IMR-90 (cell line): ENCODE measurements around the gene VWA8. TPM values are rescaled to one million over a fixed set of nuclear protein-coding genes. Genes with fewer than 3 reads are reported as not detected.

Experiments used
- ATAC-seq: fragments of 200-7000 bp; cut with Tn5 transposase; 2 replicates; pipeline ENCODE4 v1.9.1; 2020; ENCODE audit warnings: low read depth, mild to moderate bottlenecking, moderate library complexity
- BruUV-seq: library from RNA; stranded (reverse); fragments of 400-500 nt; replicated peaks from 2 replicates; lab custom pipeline; 2021; lab: Mats Ljungman, UMichigan
- CTCF ChIA-PET: fragments of 300-600 bp; formaldehyde crosslinking; extraction: SDS; loops from one replicate; lab custom pipeline; 2021; ENCODE audit warnings: antibody characterized with exemption; lab: Yijun Ruan, JAX
- POLR2A ChIA-PET: fragments of 300-600 bp; sonication (Branson Sonifier 250); formaldehyde crosslinking; loops from one replicate; lab custom pipeline; 2022; ENCODE audit warnings: antibody characterized with exemption; ENCODE audit not compliant: unreplicated experiment; lab: Charles Lee
- DNase-seq: peaks from one replicate; pipeline ENCODE4 v3.0.0; 2013
- H2AFZ ChIP-seq: replicated peaks from 2 replicates; pipeline ENCODE3; 2013; ENCODE audit warnings: low read length, mild to moderate bottlenecking; ENCODE audit not compliant: poor library complexity
- H2AK5ac ChIP-seq: 2 replicates; pipeline ENCODE4 v1.6.1; 2013; ENCODE audit warnings: low read depth, low read length, inconsistent platforms
- H2AK9ac ChIP-seq: replicated peaks from 2 replicates; pipeline ENCODE3; 2013; ENCODE audit warnings: mild to moderate bottlenecking, low read depth, low read length, moderate library complexity; ENCODE audit not compliant: poor library complexity
- H2BK120ac ChIP-seq: 2 replicates; pipeline ENCODE4 v1.6.1; 2013; ENCODE audit warnings: low read depth, low read length, inconsistent platforms
- H2BK15ac ChIP-seq: 3 replicates; pipeline ENCODE4 v1.6.1; 2013; ENCODE audit warnings: low read depth, low read length, inconsistent platforms
- H2BK20ac ChIP-seq: 2 replicates; pipeline ENCODE4 v1.6.1; 2013; ENCODE audit warnings: low read depth, mild to moderate bottlenecking, inconsistent platforms, low read length, moderate library complexity
- H2BK5ac ChIP-seq: 2 replicates; pipeline ENCODE4 v1.6.1; 2013; ENCODE audit warnings: mild to moderate bottlenecking, low read depth, low read length, inconsistent platforms; ENCODE audit not compliant: poor library complexity, severe bottlenecking
- H3K14ac ChIP-seq: replicated peaks from 2 replicates; pipeline ENCODE4 v1.6.1; 2013; ENCODE audit warnings: low read depth, low read length, inconsistent platforms
- H3K18ac ChIP-seq: 2 replicates; pipeline ENCODE4 v1.6.1; 2013; ENCODE audit warnings: low read depth, low read length, control low read depth
- H3K23ac ChIP-seq: 2 replicates; pipeline ENCODE4 v1.6.1; 2013; ENCODE audit warnings: low read depth, low read length, inconsistent platforms
- H3K27ac ChIP-seq: 2 replicates; pipeline ENCODE4 v1.5.1; 2013; ENCODE audit warnings: mild to moderate bottlenecking, control low read depth, low read length; ENCODE audit not compliant: insufficient read depth
- H3K27me3 ChIP-seq: 2 replicates; pipeline ENCODE4 v1.6.1; 2013; ENCODE audit warnings: low read length; ENCODE audit not compliant: control insufficient read depth, insufficient read depth
- H3K36me3 ChIP-seq: 2 replicates; pipeline ENCODE4 v1.6.1; 2013; ENCODE audit warnings: low read length, mixed read lengths; ENCODE audit not compliant: control insufficient read depth, insufficient read depth
- H3K4ac ChIP-seq: 2 replicates; pipeline ENCODE4 v1.6.1; 2013; ENCODE audit warnings: low read depth, low read length, inconsistent platforms
- H3K4me1 ChIP-seq: 2 replicates; pipeline ENCODE4 v1.6.1; 2013; ENCODE audit warnings: low read length, mixed read lengths; ENCODE audit not compliant: control insufficient read depth, insufficient read depth
- H3K4me2 ChIP-seq: 2 replicates; pipeline ENCODE4 v1.6.1; 2013; ENCODE audit warnings: low read depth, mild to moderate bottlenecking, control low read depth, low read length, moderate library complexity
- H3K4me3 ChIP-seq: 2 replicates; pipeline ENCODE4 v1.5.1; 2013; ENCODE audit warnings: low read depth, mild to moderate bottlenecking, control low read depth, low read length, moderate library complexity; ENCODE audit not compliant: insufficient read depth
- H3K56ac ChIP-seq: 2 replicates; pipeline ENCODE4 v1.6.1; 2013; ENCODE audit warnings: low read length, inconsistent platforms; ENCODE audit not compliant: insufficient read depth; ENCODE audit errors: extremely low read depth
- H3K79me1 ChIP-seq, 2 experiments: 2 replicates each; pipeline ENCODE4 v1.6.1; 2013; ENCODE audit warnings: low read length in 2 of 2, inconsistent platforms in 1 of 2, low read depth in 1 of 2
- H3K9ac ChIP-seq: 2 replicates; pipeline ENCODE4 v1.6.1; 2013; ENCODE audit warnings: low read depth, low read length, control low read depth
- H3K9me1 ChIP-seq: 2 replicates; pipeline ENCODE4 v1.6.1; 2013; ENCODE audit warnings: low read length, inconsistent platforms; ENCODE audit not compliant: insufficient read depth
- H3K9me3 ChIP-seq: 2 replicates; pipeline ENCODE4 v1.6.1; 2013; ENCODE audit warnings: low read length; ENCODE audit not compliant: control insufficient read depth, insufficient read depth
- H4K20me1 ChIP-seq: 2 replicates; pipeline ENCODE4 v1.6.1; 2013; ENCODE audit warnings: low read length, inconsistent platforms; ENCODE audit not compliant: insufficient read depth
- H4K5ac ChIP-seq: 2 replicates; pipeline ENCODE4 v1.6.1; 2013; ENCODE audit warnings: mild to moderate bottlenecking, low read depth, low read length, control low read depth
- H4K8ac ChIP-seq, 2 experiments: 2 replicates each; pipeline ENCODE4 v1.6.1; 2013; ENCODE audit warnings: low read depth in 2 of 2, low read length in 2 of 2, control low read depth in 1 of 2, inconsistent platforms in 1 of 2
- H4K91ac ChIP-seq: 2 replicates; pipeline ENCODE4 v1.6.1; 2013; ENCODE audit warnings: low read depth, low read length, inconsistent platforms; ENCODE audit not compliant: insufficient read depth
- BHLHE40 ChIP-seq: fragments of 150-350 bp; IDR thresholded peaks from 2 replicates; pipeline ENCODE4 v1.6.1; 2016; ENCODE audit warnings: mild to moderate bottlenecking, low read depth, low read length
- CEBPB ChIP-seq: IDR thresholded peaks from 2 replicates; pipeline ENCODE4 v1.6.1; 2012; ENCODE audit warnings: low read depth, low read length, improper control_type of control experiment
- FOS ChIP-seq: fragments of 150-350 bp; IDR thresholded peaks from 2 replicates; pipeline ENCODE4 v1.6.1; 2016; ENCODE audit warnings: low read depth, low read length
- MAFK ChIP-seq: IDR thresholded peaks from 2 replicates; pipeline ENCODE4 v1.6.1; 2012; ENCODE audit warnings: low read depth, low read length, improper control_type of control experiment
- MAZ ChIP-seq: IDR thresholded peaks from 2 replicates; pipeline ENCODE4 v1.6.1; 2012; ENCODE audit warnings: low read depth, mild to moderate bottlenecking, low read length, improper control_type of control experiment, moderate library complexity, borderline replicate concordance
- MXI1 ChIP-seq: IDR thresholded peaks from 2 replicates; pipeline ENCODE4 v1.6.1; 2012; ENCODE audit warnings: low read depth, mild to moderate bottlenecking, low read length, moderate library complexity, borderline replicate concordance
- NFE2L2 ChIP-seq: fragments of 150-350 bp; IDR thresholded peaks from 2 replicates; pipeline ENCODE4 v1.6.1; 2016; ENCODE audit warnings: low read depth, mild to moderate bottlenecking, low read length
- POLR2A ChIP-seq: IDR thresholded peaks from 2 replicates; pipeline ENCODE4 v1.6.1; 2012; ENCODE audit warnings: mild to moderate bottlenecking, low read depth, low read length
- RAD21 ChIP-seq: IDR thresholded peaks from 2 replicates; pipeline ENCODE4 v1.6.1; 2012; ENCODE audit warnings: low read length, improper control_type of control experiment
- RCOR1 ChIP-seq: IDR thresholded peaks from 2 replicates; pipeline ENCODE4 v1.6.1; 2012; ENCODE audit warnings: mild to moderate bottlenecking, low read length, improper control_type of control experiment; ENCODE audit not compliant: insufficient replicate concordance
- RFX5 ChIP-seq: IDR thresholded peaks from 2 replicates; pipeline ENCODE4 v1.8.0; 2012; ENCODE audit warnings: low read depth, mild to moderate bottlenecking, low read length, moderate library complexity
- SMC3 ChIP-seq: fragments of 150-350 bp; IDR thresholded peaks from 2 replicates; pipeline ENCODE4 v1.6.1; 2016; ENCODE audit warnings: low read depth, mild to moderate bottlenecking, antibody characterized with exemption, low read length, moderate library complexity
- WGBS, 2 experiments: methylation state at CpG; one replicate each; pipeline versions ENCODE4 v1.1.5 to v1.1.7; 2013; ENCODE audit warnings: missing lambda C conversion rate in 2 of 2; ENCODE audit not compliant: insufficient read length in 1 of 2; ENCODE audit errors: extremely low coverage in 2 of 2; 5-methylcytosine and 5-hydroxymethylcytosine counted together
- dilution Hi-C: fragments of 300-500 bp; cut with HindIII; formaldehyde crosslinking; loops from one replicate; pipeline ENCODE4 v1.14.3; 2018; ENCODE audit warnings: low sequenced_read_pairs; ENCODE audit not compliant: unreplicated experiment
- in situ Hi-C: fragments of 300-500 bp; cut with MboI; formaldehyde crosslinking; loops from 3 replicates; pipeline ENCODE4 v1.14.3; 2019; ENCODE audit warnings: low sequenced_read_pairs, inconsistent platforms, mixed read lengths
- intact Hi-C: fragments of 100-400 bp; cut with micrococcal nuclease; formaldehyde crosslinking; loops from 2 replicates; pipeline ENCODE4 v1.10.0; 2022
- polyA plus RNA-seq, 3 experiments: library from polyadenylated mRNA; depleted of rRNA; stranded (reverse); fragments of >200 nt; gene quantifications; 2 replicates each; pipeline ENCODE4 v1.2.3, GENCODE V29; 2012; ENCODE audit warnings: low replicate concordance in 1 of 3
- total RNA-seq: library from RNA; depleted of rRNA; stranded (reverse); fragments of >200 nt; gene quantifications from 2 replicates; pipeline ENCODE4 v1.2.3, GENCODE V29; 2012
- TF ChIP-seq, protein P1 (sequence below): fragments of 150-350 bp; IDR thresholded peaks from 2 replicates; pipeline ENCODE4 v1.6.1; 2016; ENCODE audit warnings: low read depth, mild to moderate bottlenecking, low read length, moderate library complexity, borderline replicate concordance
- TF ChIP-seq, protein P2 (sequence below): fragments of 150-350 bp; IDR thresholded peaks from 2 replicates; pipeline ENCODE4 v1.6.1; 2017; ENCODE audit warnings: mild to moderate bottlenecking, antibody characterized with exemption, low read length, low read depth
- TF ChIP-seq, protein P3 (sequence below): conservative IDR thresholded peaks from 2 replicates; pipeline ENCODE4 v1.5.1; 2012; ENCODE audit warnings: mild to moderate bottlenecking, low read depth, low read length, improper control_type of control experiment

The VWA8 gene
- total and polyA plus RNA-seq, 2 of the 4 experiments (the other 2 are of a cell fraction) = 5.9 to 18.3 TPM

DNA sequence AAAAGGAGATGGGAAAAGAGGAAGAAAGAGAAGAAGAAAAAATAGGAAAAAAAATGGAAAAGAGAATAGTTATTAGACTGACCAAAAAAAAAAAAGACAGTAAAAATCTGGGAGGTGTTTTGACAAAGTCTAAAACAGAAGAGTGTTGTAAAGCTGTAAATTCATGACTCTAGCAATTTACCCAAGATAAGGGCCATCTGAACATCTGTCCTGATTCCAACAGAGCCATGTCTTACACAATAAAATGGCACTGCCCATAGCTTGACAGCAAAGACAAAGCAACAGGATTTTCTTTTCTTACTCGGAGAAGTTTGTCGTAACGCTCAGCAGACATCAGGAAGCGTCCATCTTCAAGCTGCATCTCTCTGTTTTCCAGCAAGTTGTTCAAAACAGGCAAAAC lies 69.8 kb downstream of the VWA8 start:
- Histone ChIP-seq H4K91ac (no peak overlapping the region), H3K9me3 (no peaks in the 10 kb centered on the region), H3K27ac (no peak overlapping the region), H3K27me3 (no peaks in the 10 kb centered on the region), H2BK20ac (no peak overlapping the region), H3K4me1 (0 out of 2 replicates have a peak, but pooled peaks cover 2% of the 10 kb centered on the region), H3K4me3 (no peak overlapping the region), H4K8ac (no peak overlapping the region), H3K79me1 (peaks cover 0 to 11% of the 10 kb centered on the region in 2 experiments; a peak in 1 of 4 replicates), H4K5ac (no peak overlapping the region), H3K9me1 (no peaks in the 10 kb centered on the region; the same call in 1 of the 2 replicates), H3K23ac (no peak overlapping the region), H2BK15ac (no peak overlapping the region), H2AFZ (no peak overlapping the region), H3K4ac (no peak overlapping the region), H3K4me2 (no peak overlapping the region), H2AK5ac (no peak overlapping the region), H3K9ac (no peak overlapping the region), H3K36me3 (0 out of 2 replicates have a peak, but pooled peaks cover 2% of the 10 kb centered on the region), H2BK120ac (no peak overlapping the region), H3K14ac (no peak overlapping the region; the same call in 1 of the 2 replicates), H3K18ac (no peak overlapping the region), H2AK9ac (no peak overlapping the region), H4K20me1 (no peaks in the 10 kb centered on the region), H2BK5ac (no peak overlapping the region), H3K56ac (no peak overlapping the region)
- 87% methylated on average over 4 of the region's 4 CpGs; no CpG with 5 or more reads in 1 of the 2 experiments for WGBS, 2 experiments
- ATAC-seq (no peak), DNase-seq (no peak)
- in situ Hi-C loops = no loop called here
- CTCF ChIA-PET = interaction anchor here (0.5 kb wide), 1 partner anchor 20 kb away, joined by 4 read pairs; no protein-coding TSS in a partner anchor
- no TSS peak for BruUV-seq
- TF ChIP-seq, protein P1, sequence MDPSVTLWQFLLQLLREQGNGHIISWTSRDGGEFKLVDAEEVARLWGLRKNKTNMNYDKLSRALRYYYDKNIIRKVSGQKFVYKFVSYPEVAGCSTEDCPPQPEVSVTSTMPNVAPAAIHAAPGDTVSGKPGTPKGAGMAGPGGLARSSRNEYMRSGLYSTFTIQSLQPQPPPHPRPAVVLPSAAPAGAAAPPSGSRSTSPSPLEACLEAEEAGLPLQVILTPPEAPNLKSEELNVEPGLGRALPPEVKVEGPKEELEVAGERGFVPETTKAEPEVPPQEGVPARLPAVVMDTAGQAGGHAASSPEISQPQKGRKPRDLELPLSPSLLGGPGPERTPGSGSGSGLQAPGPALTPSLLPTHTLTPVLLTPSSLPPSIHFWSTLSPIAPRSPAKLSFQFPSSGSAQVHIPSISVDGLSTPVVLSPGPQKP = no peak
- no peak for TF ChIP-seq CEBPB
- TF ChIP-seq, protein P2, sequence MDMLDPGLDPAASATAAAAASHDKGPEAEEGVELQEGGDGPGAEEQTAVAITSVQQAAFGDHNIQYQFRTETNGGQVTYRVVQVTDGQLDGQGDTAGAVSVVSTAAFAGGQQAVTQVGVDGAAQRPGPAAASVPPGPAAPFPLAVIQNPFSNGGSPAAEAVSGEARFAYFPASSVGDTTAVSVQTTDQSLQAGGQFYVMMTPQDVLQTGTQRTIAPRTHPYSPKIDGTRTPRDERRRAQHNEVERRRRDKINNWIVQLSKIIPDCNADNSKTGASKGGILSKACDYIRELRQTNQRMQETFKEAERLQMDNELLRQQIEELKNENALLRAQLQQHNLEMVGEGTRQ = no peak
- TF ChIP-seq RAD21 = no peak
- TF ChIP-seq RFX5 = no peak
- TF ChIP-seq MAFK = no peak
- no peak for TF ChIP-seq NFE2L2
- no peak for TF ChIP-seq MXI1
- TF ChIP-seq FOS = no peak
- TF ChIP-seq RCOR1 = no peak
- no peak for TF ChIP-seq BHLHE40
- TF ChIP-seq SMC3 = no peak
- TF ChIP-seq, protein P3, sequence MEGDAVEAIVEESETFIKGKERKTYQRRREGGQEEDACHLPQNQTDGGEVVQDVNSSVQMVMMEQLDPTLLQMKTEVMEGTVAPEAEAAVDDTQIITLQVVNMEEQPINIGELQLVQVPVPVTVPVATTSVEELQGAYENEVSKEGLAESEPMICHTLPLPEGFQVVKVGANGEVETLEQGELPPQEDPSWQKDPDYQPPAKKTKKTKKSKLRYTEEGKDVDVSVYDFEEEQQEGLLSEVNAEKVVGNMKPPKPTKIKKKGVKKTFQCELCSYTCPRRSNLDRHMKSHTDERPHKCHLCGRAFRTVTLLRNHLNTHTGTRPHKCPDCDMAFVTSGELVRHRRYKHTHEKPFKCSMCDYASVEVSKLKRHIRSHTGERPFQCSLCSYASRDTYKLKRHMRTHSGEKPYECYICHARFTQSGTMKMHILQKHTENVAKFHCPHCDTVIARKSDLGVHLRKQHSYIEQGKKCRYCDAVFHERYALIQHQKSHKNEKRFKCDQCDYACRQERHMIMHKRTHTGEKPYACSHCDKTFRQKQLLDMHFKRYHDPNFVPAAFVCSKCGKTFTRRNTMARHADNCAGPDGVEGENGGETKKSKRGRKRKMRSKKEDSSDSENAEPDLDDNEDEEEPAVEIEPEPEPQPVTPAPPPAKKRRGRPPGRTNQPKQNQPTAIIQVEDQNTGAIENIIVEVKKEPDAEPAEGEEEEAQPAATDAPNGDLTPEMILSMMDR = no peak
- TF ChIP-seq POLR2A = no peak
- TF ChIP-seq MAZ = no peak
- intact Hi-C loops = no loop called here
- dilution Hi-C loops = no loop called here
- POLR2A ChIA-PET = no interaction called here
